HG03354 (cell line): Measurements from ENCODE around the gene MISP3.
A peak's percentile ranks its signal among the peaks of the same experiment; 100 is the strongest.
"Not testable (repeated sequence)": the region's sequence is repeated elsewhere in the genome, so short reads cannot be mapped to it uniquely, and the experiment has no call there.

Experiments used
- ATAC-seq: cut with Tn5 transposase; IDR thresholded peaks from one replicate; pipeline ENCODE4 v1.9.1; 2021; ENCODE audit warnings: mild to moderate bottlenecking; ENCODE audit not compliant: unreplicated experiment, poor library complexity, severe bottlenecking

The MISP3 gene

DNA sequence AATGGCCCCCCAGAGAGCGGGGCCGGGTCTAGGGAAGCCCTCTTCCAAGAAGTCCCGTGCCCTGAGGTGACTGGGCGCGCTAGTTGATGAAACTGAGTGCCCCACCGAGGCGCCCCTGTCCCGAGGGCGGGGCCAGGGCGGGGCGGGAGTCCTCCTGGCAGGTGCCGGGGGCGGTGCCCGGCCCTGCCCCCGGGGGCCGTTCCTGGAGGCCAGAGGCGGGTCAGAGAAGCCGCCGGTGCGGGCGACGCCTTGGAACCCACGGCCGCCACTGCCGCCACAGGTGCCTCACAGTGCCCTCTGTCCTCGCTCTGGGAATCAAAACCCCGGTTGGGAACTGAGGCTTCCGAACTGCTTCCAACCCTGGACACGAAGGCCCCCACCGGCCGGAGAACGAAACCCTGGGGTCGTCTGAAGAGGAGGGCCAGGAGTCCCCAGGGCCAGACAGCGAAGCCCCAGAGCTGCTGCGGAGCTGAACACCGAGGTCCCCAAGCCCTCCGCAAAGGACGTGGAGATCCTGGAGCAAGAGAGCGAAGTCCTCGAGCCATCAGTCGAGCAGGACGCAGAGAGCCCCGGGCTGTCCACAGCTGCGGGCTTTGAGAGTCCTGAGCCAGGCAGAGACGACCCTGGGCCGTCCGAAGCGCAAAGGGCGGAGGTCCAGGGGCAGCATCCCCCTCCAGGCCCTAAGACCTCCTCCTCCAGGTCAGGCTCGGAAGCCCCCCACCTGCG lies at the start of gene MISP3:
Gene MISP3 (plus strand): TSS at position 252 of the 726 bp plus-strand sequence. CDS start 524 bp downstream, outside the sequence.
- ATAC-seq: peak; percentile 20

DNA sequence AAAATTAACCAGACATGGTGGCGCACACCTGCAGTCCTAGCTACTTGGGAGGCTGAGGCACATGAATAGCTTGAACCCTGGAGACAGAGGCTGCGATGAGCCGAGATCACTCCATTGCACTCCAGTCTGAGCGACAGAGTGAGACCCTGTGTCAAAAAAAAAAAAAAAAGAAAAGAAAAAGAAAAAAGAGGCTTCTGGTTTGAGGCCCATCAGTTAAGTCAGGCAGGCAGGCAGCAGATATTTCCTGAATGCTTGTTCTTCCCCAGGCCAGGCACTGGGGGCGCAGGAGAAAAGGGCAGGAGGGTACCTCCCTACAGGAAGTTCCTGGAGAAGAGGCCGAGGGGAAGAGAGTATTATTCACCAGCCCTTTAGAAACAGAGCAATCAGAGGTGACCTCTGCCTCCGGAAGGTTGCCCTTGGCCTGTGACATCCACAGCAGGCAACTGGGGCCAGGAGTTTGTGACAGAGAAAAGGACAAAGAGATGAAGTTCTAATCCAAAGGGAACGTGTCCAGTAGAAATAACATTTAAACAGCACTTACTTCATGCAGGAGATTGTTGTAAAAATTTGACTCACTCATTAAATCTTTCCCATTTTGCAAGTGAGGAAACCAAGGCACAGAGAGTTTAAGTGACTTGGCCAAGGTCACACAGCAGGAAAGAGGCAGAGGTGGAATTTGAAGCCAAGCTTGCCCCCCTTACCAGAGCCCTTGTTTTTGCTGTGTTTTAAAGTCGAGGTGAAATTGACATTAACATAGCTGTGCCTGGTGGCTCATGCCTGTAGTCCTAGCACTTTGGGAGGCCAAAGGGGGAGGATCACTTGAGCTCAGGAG lies 49.0 kb upstream of the MISP3 start:
- ATAC-seq: no peak

GRCh38 chr19:14026652-14027192 lies 45.9 kb upstream of the MISP3 start:
- ATAC-seq: not testable (repeated sequence)

- no peak for ATAC-seq
These were observed 44.6 kb upstream of the MISP3 start, which contains the start of gene RLN3 for GRCh38 chr19:14027856-14028450. TSS of gene RLN3 (plus strand) at chr19:14028148. CDS start at chr19:14028205, 57 bp downstream.

- ATAC-seq: no peak
These were observed 43.7 kb upstream of the MISP3 start for GRCh38 chr19:14028901-14029300.

DNA sequence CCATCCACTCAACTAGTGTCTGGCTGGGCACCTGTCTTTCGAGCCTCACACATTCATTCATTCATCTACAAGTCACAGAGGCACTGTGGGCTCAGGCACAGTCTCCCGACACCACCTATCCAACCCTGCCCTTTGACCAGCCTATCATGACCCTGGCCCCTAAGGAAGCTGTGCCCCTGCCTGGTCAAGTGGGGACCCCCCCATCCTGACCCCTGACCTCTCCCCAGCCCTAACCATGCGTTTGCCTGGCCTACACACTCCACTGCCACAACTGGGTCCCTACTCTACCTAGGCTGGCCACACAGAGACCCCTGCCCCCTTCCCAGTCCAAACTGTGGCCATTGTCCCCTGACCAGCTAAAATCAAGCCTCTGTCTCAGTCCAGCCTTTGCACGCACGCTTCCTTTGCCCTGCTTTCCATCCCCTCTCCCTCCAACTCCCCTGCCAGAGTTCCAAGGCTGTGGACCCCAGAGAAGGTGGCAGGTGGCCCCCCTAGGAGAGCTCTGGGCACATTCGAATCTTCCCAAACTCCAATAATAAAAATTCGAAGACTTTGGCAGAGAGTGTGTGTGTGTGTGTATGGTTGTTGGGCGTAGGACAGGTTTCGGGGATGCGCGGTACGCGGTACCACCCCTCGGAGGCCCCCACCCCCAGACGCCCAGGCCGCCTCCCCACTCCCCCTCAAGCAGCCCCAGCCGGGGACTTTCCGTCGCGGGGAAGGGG lies 41.4 kb upstream of the MISP3 start:
- ATAC-seq: no peak

DNA sequence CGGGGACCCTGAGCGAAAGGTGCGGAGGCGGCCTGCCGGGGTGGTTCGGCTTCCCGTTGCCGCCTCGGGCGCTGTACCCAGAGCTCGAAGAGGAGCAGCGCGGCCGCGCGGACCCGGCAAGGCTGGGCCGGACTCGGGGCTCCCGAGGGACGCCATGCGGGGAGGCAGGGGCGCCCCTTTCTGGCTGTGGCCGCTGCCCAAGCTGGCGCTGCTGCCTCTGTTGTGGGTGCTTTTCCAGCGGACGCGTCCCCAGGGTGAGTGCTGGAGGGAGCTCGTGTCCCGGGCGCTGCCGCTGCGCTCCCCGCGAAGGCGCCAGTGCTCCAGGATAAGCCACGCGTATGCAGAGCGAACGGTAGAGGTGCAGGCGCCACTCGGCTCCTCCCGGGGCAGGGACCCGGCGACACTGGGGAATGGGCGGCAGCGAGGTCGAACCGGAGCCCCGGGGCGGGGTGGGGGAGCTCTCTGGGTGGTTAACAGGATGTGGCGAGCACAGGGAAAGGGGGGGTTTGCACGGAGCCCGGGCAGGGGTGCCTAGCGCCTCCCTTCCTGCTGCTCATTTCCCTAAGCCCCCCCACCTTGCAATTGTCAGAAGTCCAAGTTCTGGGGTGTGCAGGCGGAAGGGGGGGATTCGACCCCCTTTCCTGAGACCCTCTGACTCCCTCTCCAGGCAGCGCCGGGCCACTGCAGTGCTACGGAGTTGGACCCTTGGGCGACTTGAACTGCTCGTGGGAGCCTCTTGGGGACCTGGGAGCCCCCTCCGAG lies 40.7 kb upstream of the MISP3 start, which contains the start of gene IL27RA:
Gene IL27RA (plus strand): TSS at position 44 of the 762 bp plus-strand sequence. CDS start 111 bp downstream, at position 155.
- peak; percentile 69 for ATAC-seq

DNA sequence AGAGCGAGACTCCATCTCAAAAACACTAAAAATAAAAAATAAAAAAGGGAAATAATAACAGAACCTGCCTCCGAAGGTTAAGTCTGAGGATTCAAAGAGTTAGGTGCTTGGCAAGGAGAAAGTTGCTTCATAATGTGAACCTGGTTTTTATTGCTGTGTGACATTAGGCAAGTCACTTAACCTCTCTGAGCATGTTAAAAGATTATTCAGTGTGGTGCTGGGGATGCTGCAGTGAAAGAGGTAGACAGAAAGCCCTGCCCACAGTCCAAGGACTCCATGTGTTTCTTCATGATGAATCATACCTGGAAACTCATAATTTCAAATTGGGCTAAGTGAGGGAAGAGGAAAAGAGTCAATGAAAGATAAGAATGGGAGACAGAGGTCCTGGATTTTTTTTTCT lies 38.6 kb upstream of the MISP3 start:
- no peak for ATAC-seq

- ATAC-seq: not testable (repeated sequence)
These were observed 37.4 kb upstream of the MISP3 start for GRCh38 chr19:14035159-14035558.

DNA sequence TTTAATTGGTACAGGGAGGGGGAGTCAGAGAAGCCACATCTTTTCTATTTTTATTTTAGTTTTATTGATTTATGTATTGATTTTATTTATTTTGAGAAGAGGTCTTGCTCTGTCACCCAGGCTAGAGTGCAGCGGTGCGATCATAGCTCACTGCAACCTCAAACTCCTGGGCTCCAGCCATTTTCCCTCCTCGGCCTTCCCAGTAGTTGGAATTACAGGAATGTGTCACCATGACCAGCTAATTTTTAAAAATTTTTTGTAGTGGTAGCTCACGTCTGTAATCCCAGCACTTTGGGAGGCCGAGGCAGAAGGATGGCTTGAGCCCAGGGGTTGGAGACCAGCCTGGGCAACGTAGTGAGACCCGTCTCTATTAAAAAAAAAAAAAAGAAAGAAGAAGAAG lies 36.9 kb upstream of the MISP3 start:
- no peak for ATAC-seq

- no peak for ATAC-seq
These were observed 33.4 kb upstream of the MISP3 start for GRCh38 chr19:14039181-14039580.

- not testable (repeated sequence) for ATAC-seq
These were observed 29.7 kb upstream of the MISP3 start for GRCh38 chr19:14042659-14043608.

DNA sequence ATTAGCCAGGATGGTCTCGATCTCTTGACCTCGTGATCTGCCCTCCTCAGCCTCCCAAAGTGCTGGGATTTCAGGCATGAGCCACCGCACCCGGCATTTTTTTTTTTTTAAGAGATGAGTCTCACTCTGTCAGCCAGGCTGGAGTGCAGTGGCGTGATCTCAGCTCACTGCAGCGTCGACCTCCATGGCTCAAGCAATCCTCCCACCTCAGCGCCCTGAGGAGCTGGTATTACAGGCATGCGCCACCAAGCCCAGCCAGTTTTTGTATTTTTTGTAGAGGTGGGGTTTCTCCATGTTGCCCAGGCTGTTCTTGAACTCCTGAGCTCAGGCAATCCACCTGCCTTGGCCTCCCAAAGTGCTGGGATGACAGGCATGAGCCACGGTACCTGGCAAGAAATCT lies 24.7 kb upstream of the MISP3 start:
- not testable (repeated sequence) for ATAC-seq

DNA sequence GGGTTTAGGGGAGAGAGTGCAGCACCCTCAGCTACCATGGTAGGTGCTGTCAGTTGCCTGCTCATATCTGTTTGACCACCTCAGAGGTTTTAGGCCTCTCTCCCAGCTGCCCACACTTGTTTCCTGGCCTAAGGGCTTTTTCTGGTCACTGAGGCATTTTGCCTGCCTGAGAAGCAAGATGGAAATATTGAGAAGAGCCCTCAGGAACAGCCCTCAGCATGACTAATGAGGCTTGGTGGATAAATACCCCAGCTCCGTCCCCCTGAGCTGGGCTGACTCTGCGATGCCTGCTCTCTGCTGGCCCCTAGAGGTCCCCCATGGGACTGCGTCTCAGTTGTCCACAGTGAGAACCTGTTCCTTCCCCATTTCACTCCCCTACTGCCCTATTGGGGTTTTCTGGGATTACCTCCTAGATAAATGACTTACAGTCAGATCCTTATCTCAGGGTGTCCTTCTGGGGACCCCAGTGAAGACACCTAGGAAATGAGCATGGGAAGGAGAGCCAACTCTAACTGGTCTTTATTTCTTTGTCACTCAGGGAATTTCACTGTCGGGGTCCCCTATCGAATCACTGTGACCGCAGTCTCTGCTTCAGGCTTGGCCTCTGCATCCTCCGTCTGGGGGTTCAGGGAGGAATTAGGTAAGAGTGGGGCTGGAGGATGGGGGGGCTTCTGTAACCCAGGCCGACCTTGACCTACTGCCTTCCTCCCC lies 24.0 kb upstream of the MISP3 start:
- no peak for ATAC-seq

DNA sequence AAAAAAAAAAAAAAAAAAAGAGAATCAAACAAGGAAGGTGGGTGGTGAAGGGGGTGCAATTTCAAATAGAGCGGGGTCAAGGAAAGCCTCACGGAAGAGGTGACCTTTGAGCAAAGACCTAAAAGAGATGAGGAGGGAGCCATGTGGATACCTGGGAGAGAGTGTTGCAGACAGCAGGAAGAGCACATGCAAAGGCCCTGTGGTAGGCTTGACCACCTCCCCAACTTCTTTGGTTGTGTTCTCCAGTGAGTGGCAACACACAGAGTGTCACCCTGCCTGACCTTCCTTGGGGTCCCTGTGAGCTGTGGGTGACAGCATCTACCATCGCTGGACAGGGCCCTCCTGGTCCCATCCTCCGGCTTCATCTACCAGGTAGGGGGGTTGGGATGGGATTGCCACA lies 22.1 kb upstream of the MISP3 start:
- no peak for ATAC-seq

- ATAC-seq: not testable (repeated sequence)
These were observed 21.6 kb upstream of the MISP3 start for GRCh38 chr19:14050961-14051360.

- no peak for ATAC-seq
These were observed 20.6 kb upstream of the MISP3 start for GRCh38 chr19:14051980-14052379.
